ENCODE measurements around the gene SOWAHC.
"Not testable (repeated sequence)": the region's sequence is repeated elsewhere in the genome, so short reads cannot be mapped to it uniquely, and the experiment has no call there.

The SOWAHC gene

GRCh38 chr2:109613922-109614714 lies at the start of gene SOWAHC, which contains the start of gene SEPTIN10:
Gene SOWAHC (plus strand): TSS chr2:109614364. CDS start chr2:109614490, 126 bp downstream.
Gene SEPTIN10 (minus strand): TSS chr2:109613966. CDS start chr2:109613827, 139 bp downstream.
- TF ChIP-seq CTCF (IDR thresholded peaks at IDR 0.05; ENCODE audit: extremely low read depth, insufficient read depth, missing control alignments), result no peak
- DNase-seq (ENCODE audit: low spot score), result peak; percentile 90
- in situ Hi-C loops (cut with MboI; ENCODE audit: low pct_unique_long_range_greater_than_20kb, low sequenced_read_pairs, unreplicated experiment), result no loop called here

- in situ Hi-C loops (cut with MboI; ENCODE audit: low pct_unique_long_range_greater_than_20kb, low sequenced_read_pairs, unreplicated experiment), result no loop called here
- TF ChIP-seq CTCF (IDR thresholded peaks at IDR 0.05; ENCODE audit: extremely low read depth, insufficient read depth, missing control alignments), result no peak
- DNase-seq (ENCODE audit: low spot score), result no peak
Measured at GRCh38 chr2:109575373-109575772, 38.8 kb upstream of the SOWAHC start.

GRCh38 chr2:109577630-109578029 lies 36.5 kb upstream of the SOWAHC start:
- DNase-seq (ENCODE audit: low spot score); in situ Hi-C loops (cut with MboI; ENCODE audit: low pct_unique_long_range_greater_than_20kb, low sequenced_read_pairs, unreplicated experiment): not testable (repeated sequence)

- no peak for TF ChIP-seq CTCF (IDR thresholded peaks at IDR 0.05; ENCODE audit: extremely low read depth, insufficient read depth, missing control alignments)
- DNase-seq (ENCODE audit: low spot score), result no peak
- in situ Hi-C loops (cut with MboI; ENCODE audit: low pct_unique_long_range_greater_than_20kb, low sequenced_read_pairs, unreplicated experiment), result no loop called here
Measured at GRCh38 chr2:109582928-109583895, 31.0 kb upstream of the SOWAHC start.

- no peak for TF ChIP-seq CTCF (IDR thresholded peaks at IDR 0.05; ENCODE audit: extremely low read depth, insufficient read depth, missing control alignments)
- DNase-seq (ENCODE audit: low spot score), result no peak
- in situ Hi-C loops (cut with MboI; ENCODE audit: low pct_unique_long_range_greater_than_20kb, low sequenced_read_pairs, unreplicated experiment), result no loop called here
Measured at GRCh38 chr2:109586687-109587086, 27.5 kb upstream of the SOWAHC start.

GRCh38 chr2:109591206-109591605 lies 23.0 kb upstream of the SOWAHC start:
- in situ Hi-C loops (cut with MboI; ENCODE audit: low pct_unique_long_range_greater_than_20kb, low sequenced_read_pairs, unreplicated experiment), result no loop called here
- no peak for DNase-seq (ENCODE audit: low spot score)
- no peak for TF ChIP-seq CTCF (IDR thresholded peaks at IDR 0.05; ENCODE audit: extremely low read depth, insufficient read depth, missing control alignments)

Measured in GM13977 (cell line).